Calu3 (cell line): ENCODE measurements around the gene TCF12. TPM values are rescaled to one million over a fixed set of nuclear protein-coding genes. Genes with fewer than 3 reads are reported as not detected.
A peak's percentile ranks its signal among the peaks of the same experiment; 100 is the strongest.

ENCODE experiments used
- BruUV-seq: library from RNA; stranded (reverse); fragments of 400-500 nt; replicated peaks from 2 replicates; lab custom pipeline; 2021; lab: Mats Ljungman, UMichigan
- CTCF ChIA-PET: fragments of 300-600 bp; sonication (Branson Sonifier 250); formaldehyde crosslinking; loops from one replicate; lab custom pipeline; 2022; ENCODE audit warnings: antibody characterized with exemption; lab: Charles Lee
- DNase-seq: peaks from one replicate; pipeline ENCODE4 v3.0.0; 2022
- H3K27ac Mint-ChIP-seq: one replicate; pipeline ENCODE4 v1.8.0; 2022; ENCODE audit warnings: mixed read lengths; ENCODE audit not compliant: unreplicated experiment
- H3K27me3 Mint-ChIP-seq: one replicate; pipeline ENCODE4 v1.8.0; 2022; ENCODE audit warnings: mixed read lengths; ENCODE audit not compliant: unreplicated experiment
- H3K36me3 Mint-ChIP-seq: one replicate; pipeline ENCODE4 v1.8.0; 2022; ENCODE audit warnings: mild to moderate bottlenecking, moderate library complexity, mixed read lengths; ENCODE audit not compliant: insufficient read depth, unreplicated experiment
- H3K4me1 Mint-ChIP-seq: one replicate; pipeline ENCODE4 v1.8.0; 2022; ENCODE audit warnings: mild to moderate bottlenecking, low read depth, mixed read lengths; ENCODE audit not compliant: unreplicated experiment
- H3K4me3 Mint-ChIP-seq: one replicate; pipeline ENCODE4 v1.8.0; 2022; ENCODE audit warnings: mild to moderate bottlenecking, low read depth, moderate library complexity, mixed read lengths; ENCODE audit not compliant: unreplicated experiment
- H3K9me3 Mint-ChIP-seq: one replicate; pipeline ENCODE4 v1.8.0; 2022; ENCODE audit warnings: low read depth, mixed read lengths; ENCODE audit not compliant: unreplicated experiment
- intact Hi-C: fragments of 100-400 bp; cut with micrococcal nuclease; formaldehyde crosslinking; loops from one replicate; pipeline ENCODE4 v1.10.0; 2022; ENCODE audit not compliant: unreplicated experiment
- total RNA-seq: library from RNA; stranded (reverse); gene quantifications from 2 replicates; pipeline ENCODE4 v1.2.3, GENCODE V29; 2022
- TF ChIP-seq, protein P1 (sequence below): fragments of 200-600 bp; IDR thresholded peaks from one replicate; pipeline ENCODE4 v1.8.0; 2022; ENCODE audit warnings: antibody characterized with exemption; ENCODE audit not compliant: unreplicated experiment

Gene TCF12
- total RNA-seq, 1 experiment from 2014 or later, result 127 TPM

DNA sequence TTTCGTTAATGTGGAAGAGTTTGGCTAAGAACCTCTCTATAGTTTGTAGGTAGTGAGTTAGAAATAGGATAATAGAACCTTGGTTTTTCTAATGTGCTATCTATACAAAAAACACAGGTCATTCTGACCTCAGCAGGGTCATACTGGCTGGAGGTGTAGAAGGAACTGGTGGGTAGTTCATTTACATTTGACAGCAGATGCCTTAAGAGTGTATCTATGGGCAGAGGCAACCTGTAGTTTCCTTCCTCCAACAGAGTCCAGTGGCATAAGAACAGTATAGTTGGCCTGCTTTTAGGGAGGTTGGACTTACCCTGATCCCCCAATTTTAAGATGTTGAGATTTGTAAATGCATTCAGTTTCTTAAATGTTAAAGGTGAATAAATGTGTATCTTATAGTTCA lies 152.2 kb downstream of the TCF12 start:
- TF ChIP-seq, protein P1, sequence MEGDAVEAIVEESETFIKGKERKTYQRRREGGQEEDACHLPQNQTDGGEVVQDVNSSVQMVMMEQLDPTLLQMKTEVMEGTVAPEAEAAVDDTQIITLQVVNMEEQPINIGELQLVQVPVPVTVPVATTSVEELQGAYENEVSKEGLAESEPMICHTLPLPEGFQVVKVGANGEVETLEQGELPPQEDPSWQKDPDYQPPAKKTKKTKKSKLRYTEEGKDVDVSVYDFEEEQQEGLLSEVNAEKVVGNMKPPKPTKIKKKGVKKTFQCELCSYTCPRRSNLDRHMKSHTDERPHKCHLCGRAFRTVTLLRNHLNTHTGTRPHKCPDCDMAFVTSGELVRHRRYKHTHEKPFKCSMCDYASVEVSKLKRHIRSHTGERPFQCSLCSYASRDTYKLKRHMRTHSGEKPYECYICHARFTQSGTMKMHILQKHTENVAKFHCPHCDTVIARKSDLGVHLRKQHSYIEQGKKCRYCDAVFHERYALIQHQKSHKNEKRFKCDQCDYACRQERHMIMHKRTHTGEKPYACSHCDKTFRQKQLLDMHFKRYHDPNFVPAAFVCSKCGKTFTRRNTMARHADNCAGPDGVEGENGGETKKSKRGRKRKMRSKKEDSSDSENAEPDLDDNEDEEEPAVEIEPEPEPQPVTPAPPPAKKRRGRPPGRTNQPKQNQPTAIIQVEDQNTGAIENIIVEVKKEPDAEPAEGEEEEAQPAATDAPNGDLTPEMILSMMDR, result no peak
- intact Hi-C loops, result no loop called here

GRCh38 chr15:57079446-57079845 lies 161.0 kb downstream of the TCF12 start:
- no TSS peak for BruUV-seq
- CTCF ChIA-PET, result no interaction called here
- peaks cover 2% of the 10 kb centered on the region for H3K9me3 Mint-ChIP-seq

More for the DNA sequence above, 152.2 kb downstream of the TCF12 start:
- H3K4me1 Mint-ChIP-seq, result peaks cover 17% of the 10 kb centered on the region
- no peaks in the 10 kb centered on the region for H3K27me3 Mint-ChIP-seq
- no peaks in the 10 kb centered on the region for H3K9me3 Mint-ChIP-seq
- CTCF ChIA-PET, result no interaction called here
- no peak overlapping the region for H3K4me3 Mint-ChIP-seq
- H3K27ac Mint-ChIP-seq, result no peak overlapping the region
- DNase-seq, result no peak
- H3K36me3 Mint-ChIP-seq, result no peaks in the 10 kb centered on the region
- BruUV-seq, result no TSS peak

DNA sequence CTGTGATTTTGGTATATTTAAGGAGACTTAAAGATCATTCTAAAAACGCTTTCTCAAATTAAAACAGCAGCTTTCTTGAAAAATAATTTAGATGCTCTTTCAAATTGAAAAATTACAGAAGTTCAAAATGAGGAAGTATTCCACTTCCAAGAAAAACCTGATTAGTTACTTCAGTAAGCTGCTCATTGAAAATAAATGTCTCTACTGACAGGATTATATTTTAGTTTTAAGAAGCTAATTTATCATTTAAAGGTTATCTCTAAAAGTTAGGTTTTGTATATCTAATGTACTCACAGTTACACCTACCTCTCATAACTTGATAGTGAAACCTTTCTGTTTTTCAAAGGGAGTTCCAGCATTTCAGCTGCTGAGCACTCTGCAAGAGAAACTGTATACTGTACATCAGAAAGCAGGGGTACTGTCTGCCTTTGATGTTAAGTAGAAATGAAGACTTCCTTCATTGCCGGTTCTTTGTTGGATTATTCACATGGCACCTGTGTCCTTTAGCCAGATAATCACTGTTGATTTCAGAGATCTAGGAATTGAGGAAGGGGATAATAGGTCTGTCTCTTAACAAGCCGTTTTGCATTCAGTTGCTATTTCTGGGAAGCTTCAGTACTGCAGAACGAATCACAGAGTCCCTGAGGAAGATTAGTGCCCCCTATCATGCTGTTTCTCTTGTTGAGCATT lies 161.6 kb downstream of the TCF12 start:
- Mint-ChIP-seq H3K36me3 (no peaks in the 10 kb centered on the region), H3K4me1 (peaks cover 42% of the 10 kb centered on the region), H3K9me3 (peaks cover 2% of the 10 kb centered on the region), H3K27ac (no peak overlapping the region), H3K4me3 (no peak overlapping the region), H3K27me3 (no peaks in the 10 kb centered on the region)
- DNase-seq, result no peak
- no TSS peak for BruUV-seq
- intact Hi-C loops, result no loop called here
- CTCF ChIA-PET, result interaction anchor here (0.6 kb wide), 1 partner anchor 23 kb away, joined by 3 read pairs; no protein-coding TSS in a partner anchor
- TF ChIP-seq, protein P1, result no peak

More at GRCh38 chr15:57079446-57079845, 161.0 kb downstream of the TCF12 start:
- TF ChIP-seq, protein P1, result no peak
- intact Hi-C loops, result no loop called here
- no peak overlapping the region for H3K27ac Mint-ChIP-seq
- H3K4me3 Mint-ChIP-seq, result no peak overlapping the region
- no peak for DNase-seq
- H3K4me1 Mint-ChIP-seq, result peaks cover 36% of the 10 kb centered on the region
- no peaks in the 10 kb centered on the region for H3K27me3 Mint-ChIP-seq
- no peaks in the 10 kb centered on the region for H3K36me3 Mint-ChIP-seq

DNA sequence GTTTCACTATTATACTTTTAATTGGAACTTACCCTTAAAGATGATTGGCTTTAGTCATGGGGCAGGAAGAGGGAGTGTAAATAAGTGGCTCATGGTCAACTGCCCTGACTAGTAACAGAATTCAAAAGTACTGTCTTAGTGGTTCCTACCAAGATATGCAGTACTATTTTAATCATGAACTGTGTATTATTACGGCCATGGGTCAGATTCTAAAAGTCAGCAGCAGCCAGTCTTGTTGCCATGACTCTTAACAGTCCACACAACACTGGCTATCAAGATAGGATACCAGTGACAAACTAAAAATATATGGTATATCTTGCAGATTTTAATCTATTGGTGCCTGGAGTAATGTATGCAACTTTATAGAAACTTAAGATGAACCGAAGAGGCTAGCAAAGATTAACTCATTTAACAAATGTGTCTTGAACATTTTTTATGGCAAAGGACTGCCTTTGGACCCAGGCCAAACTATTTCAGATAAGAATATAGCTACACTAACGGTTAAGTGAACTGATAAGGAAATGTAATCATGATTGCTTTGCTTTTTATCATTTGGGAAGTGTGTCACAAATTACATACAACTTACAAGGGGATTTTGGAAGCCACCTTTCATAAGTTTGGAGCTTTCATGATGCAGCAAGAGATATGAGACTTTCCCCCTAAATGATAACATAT lies 163.7 kb downstream of the TCF12 start:
- TF ChIP-seq, protein P1, result no peak
- peaks cover 49% of the 10 kb centered on the region for H3K4me1 Mint-ChIP-seq
- no peak overlapping the region for H3K4me3 Mint-ChIP-seq
- peak overlapping the region; percentile 68 for H3K27ac Mint-ChIP-seq
- DNase-seq, result peak; percentile 5
- CTCF ChIA-PET, result interaction anchor here (1.4 kb wide), 1 partner anchor 32 kb away, joined by 5 read pairs; no protein-coding TSS in a partner anchor
- no TSS peak for BruUV-seq
- H3K9me3 Mint-ChIP-seq, result peaks cover 2% of the 10 kb centered on the region
- no peaks in the 10 kb centered on the region for H3K36me3 Mint-ChIP-seq
- no peaks in the 10 kb centered on the region for H3K27me3 Mint-ChIP-seq
- intact Hi-C loops, result no loop called here
